COLO829 (cell line): ENCODE results near the gene TBC1D28.
A peak's percentile ranks its signal among the peaks of the same experiment; 100 is the strongest.
"Not testable (repeated sequence)": the region's sequence is repeated elsewhere in the genome, so short reads cannot be mapped to it uniquely, and the experiment has no call there.

Source experiments
- DNase-seq: peaks from one replicate; pipeline ENCODE4 v3.0.0; 2012; ENCODE audit warnings: low spot score

Gene TBC1D28

GRCh38 chr17:18644291-18644690, at the start of gene TBC1D28:
Gene TBC1D28, minus strand, starts transcription at chr17:18644391. Its CDS starts 3,039 bp downstream, at chr17:18641352.
- not testable (repeated sequence) for DNase-seq

DNA sequence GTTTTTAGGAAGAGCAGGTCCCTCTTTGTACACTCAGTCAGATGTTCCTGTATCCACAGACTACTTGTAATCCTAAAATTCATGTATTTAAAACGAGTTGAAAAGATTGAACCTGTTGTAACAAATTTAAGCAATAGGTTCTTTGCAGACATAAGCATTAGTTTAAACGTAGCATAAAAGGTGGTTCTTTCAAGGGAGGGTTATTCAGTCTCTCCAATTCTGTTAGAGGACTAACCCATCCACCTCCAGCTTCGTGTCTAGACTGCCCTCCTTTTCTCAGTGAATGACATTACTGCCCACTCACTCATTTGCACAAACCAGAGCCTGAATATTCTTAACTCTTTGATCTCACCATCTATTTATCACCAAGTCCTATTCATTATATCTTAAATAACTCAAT, 38.5 kb upstream of the TBC1D28 start:
- not testable (repeated sequence) for DNase-seq

GRCh38 chr17:18681767-18682571, 37.8 kb upstream of the TBC1D28 start, which contains the start of gene FOXO3B:
Gene FOXO3B, minus strand, starts transcription at chr17:18682314. Its CDS starts 663 bp downstream, at chr17:18681651.
- DNase-seq: peak; percentile 18

DNA sequence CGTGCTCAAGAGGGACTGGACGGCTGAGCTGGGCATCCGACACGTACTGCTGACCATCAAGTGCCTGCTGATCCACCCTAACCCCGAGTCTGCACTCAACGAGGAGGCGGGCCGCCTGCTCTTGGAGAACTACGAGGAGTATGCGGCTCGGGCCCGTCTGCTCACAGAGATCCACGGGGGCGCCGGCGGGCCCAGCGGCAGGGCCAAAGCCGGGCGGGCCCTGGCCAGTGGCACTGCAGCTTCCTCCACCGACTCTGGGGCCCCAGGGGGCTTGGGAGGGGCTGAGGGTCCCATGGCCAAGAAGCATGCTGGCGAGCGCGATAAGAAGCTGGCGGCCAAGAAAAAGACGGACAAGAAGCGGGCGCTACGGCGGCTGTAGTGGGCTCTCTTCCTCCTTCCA, 33.2 kb upstream of the TBC1D28 start:
- DNase-seq: not testable (repeated sequence)

- DNase-seq: not testable (repeated sequence)
Measured at GRCh38 chr17:18676928-18677327, 32.7 kb upstream of the TBC1D28 start.

DNA sequence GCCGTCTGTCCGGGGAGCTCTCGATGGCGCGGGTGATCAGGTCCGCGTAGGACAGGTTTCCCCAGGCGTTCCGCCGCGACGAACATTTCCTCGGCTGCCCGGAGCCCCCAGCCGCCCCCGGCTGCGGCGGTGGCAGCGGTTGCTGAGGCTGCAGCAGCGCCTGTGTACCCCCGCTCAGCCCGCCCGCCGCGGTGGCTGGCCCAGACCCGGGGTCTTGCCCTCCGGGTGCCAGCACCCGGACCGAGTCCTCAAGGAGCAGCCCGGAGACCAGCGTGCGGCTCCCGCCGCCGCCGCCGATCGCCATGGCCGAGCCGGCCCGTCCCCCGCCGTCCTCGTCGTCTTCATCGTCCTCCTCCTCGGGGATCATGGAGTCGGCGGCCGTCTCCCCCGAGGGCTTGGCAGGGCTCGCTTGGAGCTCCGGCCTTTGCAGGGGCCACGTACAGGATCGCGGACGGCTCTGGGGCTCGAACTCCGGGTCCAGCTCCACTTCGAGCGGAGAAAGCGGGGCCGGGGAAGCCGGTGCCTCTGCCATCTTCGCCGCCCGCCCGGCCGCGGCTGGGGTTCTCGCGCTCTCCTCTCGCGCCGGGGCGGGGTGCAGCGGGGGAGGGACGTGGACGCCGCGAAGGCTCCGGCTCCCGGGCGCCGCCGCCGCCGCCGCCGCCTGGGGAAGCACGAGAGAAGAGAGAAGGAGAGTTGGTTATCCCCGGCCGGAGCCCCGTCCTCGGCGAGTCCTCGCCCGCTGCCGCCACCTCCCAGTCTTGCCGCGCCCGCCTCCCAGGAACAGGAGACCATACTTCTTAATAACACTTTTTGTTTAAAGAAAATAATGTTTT, 28.4 kb upstream of the TBC1D28 start:
- DNase-seq: not testable (repeated sequence)

DNA sequence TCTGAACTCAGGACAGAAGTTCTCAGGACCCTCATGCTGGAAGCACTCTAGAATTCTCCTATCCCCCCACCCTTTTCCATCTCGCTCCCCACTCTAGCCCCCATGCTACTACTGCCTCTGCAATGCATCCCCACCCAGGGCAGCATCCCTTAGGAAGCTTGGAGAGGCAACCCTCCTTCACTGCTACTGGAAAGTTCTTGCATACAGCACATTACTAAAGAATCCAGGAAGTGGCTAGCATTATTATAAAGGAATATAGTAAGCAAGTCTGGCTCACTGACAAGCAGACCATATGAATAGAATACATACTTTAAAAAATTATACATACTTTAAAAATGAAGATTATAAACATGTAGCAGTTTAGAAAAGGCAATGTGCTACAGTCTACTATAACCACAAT, 24.4 kb upstream of the TBC1D28 start:
- DNase-seq: not testable (repeated sequence)

DNA sequence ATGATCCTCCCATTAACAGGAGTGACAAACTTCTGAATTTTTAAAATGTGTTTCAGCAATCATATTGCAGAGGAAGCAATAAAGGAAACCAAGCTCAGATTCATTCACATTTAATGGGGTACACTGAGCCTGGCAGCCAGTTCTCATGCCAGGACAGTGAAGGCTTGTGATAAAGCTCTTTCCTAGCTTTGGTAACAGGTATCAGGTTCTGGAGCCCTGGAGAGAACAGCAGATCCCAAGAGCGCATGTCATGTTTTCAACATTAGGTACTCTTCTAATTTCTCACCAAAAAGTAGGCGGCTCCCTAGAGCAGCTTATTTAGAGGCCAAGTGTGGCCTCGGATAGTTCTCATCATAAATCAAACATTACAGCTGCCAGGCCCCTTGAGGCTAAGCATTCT, 23.3 kb upstream of the TBC1D28 start:
- DNase-seq: not testable (repeated sequence)

- not testable (repeated sequence) for DNase-seq
Measured at GRCh38 chr17:18666326-18666725, 22.1 kb upstream of the TBC1D28 start.

GRCh38 chr17:18661924-18662624, 17.9 kb upstream of the TBC1D28 start:
- not testable (repeated sequence) for DNase-seq

- DNase-seq: not testable (repeated sequence)
Measured at GRCh38 chr17:18650094-18650493, 5.9 kb upstream of the TBC1D28 start.

DNA sequence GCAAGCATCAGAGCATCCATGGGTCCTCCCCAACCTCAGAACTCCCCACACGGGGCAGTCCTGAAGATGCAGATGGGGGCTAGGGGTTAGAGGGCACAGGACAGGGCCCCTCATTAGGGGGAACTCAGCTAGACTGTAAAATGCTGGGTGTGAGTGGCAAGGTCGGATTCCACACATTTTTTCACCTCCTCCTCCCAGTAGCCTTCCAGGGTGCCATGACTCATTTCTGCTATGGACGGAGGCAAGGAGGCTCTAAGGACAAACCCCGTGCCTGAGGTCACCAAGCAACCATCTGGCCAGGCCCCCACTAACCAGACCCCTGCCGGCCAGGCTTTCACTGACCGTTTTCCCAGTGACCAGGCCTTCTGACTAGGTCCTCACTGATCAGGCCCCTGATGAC, 1.1 kb downstream of the TBC1D28 start:
- not testable (repeated sequence) for DNase-seq

DNA sequence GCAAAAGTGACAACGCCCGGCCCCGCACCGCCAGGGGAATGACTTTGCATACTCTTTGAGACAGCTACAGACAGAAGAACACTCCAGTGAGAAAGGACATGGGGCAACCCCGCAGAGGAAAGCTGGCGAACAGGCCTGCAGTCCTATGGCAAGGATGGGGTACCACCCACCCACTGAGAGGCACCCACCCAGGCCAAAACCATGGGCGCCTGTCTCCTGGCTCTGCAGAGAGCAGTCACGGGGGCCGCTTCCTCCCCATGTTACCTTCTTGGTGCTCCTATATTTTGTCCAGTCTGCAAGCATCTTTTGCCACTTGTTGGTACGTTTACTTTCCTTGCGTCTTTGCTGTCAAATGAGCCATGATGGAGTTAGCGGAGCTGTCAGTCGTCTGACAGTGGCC, 5.8 kb downstream of the TBC1D28 start:
- DNase-seq: not testable (repeated sequence)

DNA sequence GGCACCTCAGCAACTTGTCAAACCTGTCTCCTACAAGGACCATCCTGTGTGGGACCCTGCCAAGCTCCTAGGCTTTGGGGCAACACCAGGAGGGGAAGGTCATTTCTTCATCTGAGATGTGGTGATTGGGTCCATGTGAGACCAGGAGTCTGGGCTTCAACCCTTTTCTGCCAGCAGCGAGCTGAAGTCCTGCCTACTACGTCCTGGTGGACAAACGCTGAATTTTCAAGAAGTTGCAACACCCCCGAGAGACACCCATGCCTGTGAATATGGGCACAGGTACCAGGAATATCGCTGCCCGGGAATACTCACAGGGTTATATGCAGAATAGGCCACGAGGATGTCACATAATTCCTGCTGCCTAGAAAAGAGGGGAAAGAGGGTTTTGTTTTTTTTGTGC, 8.0 kb downstream of the TBC1D28 start:
- not testable (repeated sequence) for DNase-seq

DNA sequence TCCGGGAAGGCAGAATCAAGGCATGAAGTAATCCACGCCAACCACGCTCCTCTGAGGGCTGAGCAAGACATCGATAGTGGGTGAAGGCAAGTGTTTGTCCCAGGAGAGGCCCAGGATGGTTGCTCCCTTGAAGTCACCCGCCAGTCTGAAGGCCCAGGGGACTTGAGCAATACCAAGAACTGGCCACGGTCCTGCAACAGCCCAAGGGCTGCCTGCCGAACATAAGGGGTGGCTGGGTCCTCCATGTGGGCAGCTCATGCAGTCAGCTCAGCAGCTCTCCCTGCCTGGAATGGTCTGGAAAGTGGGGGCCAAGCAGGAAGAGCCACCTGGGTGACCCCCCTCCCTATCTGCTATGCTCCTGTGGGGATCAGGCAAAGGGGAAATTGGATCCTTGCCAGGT, 8.4 kb downstream of the TBC1D28 start:
- not testable (repeated sequence) for DNase-seq

DNA sequence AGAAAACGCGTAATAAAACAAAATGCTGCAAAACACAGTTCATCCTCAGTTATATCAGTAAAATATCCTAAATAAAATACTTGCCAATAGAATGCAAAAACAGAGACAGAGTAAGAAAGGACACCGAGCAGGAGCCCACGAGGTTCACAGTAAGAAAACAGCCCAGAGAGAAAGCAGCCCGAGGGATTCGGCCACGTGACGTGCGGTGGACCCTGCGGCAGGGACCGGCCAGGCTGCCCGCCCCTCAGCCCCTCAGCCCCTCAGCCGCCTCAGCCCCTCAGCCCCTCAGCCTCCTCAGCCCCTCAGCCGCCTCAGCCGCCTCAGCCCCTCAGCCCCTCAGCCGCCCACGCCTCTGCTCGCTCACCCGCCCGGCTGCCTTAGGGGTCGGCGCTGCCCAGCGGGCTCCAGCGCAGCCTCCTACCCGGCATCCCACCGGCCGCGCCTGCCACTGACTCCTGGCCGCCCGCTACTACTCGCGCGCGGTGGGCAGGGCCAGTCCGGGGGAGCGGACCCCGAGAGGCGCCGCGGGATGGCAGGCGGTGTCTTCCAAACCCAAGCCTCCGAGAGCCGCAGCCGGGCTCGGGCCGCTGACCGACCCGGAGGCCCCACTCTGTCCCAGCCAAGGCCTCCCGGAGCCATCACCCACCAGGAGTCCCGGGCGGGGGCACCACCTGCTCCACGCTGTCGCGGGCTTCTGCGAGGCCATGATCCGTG, 9.5 kb downstream of the TBC1D28 start:
- not testable (repeated sequence) for DNase-seq

- no peak for DNase-seq
Measured at GRCh38 chr17:18626152-18626870, 17.9 kb downstream of the TBC1D28 start.

GRCh38 chr17:18625509-18626104, 18.6 kb downstream of the TBC1D28 start:
- DNase-seq: not testable (repeated sequence)

DNA sequence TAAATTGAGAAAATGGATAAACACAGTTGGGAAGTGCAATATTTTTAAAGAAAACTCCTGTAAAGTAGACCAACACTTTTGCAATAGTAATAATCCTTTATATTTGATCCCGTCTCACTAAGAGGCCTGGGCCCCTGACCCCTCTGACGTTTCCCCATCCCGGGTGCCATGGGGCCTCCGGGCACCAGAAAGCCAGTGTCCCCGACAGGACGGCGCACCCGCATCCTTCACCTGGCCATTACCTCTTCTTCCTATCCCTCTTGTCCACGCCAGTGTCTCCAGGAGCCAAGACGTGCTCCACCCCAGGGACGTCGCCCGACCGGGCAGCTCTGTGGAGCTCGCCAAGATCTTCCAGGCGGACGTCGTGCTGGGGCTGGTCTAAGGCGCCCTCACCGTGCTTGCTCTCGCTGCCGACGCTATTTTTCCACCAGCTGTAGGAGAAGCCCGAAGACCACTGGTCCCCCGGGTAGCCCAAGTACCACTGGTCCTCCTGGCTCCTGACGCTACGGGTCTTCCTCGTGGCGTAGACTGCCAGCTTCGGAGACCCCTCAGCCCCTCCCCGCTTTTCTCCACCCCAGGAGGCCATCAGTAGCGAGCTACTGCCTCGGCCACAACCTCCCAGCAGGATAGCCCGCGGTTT, 19.2 kb downstream of the TBC1D28 start:
- DNase-seq: not testable (repeated sequence)

DNA sequence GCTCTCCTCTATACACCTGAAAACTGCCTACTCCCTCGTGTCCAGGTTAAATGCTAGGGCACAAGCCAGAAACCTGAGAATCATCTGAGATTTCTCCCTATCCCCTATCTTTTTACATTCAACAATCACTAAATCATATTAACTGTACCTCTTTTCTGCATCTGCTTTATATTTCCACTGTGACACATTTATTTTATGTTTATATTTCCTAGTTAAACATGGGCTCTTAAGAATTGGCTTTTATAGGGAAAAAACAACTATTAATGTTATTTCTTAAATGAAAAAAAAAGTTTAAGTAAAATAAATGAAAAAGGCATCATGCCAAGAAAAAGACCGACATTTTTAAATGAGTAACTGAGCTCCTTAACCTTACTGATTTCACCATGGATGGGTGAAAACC, 26.6 kb downstream of the TBC1D28 start:
- DNase-seq: not testable (repeated sequence)
